WTC11 (cell line): ENCODE measurements around the gene C10orf95. TPM values are rescaled to one million over a fixed set of nuclear protein-coding genes. Genes with fewer than 3 reads are reported as not detected.

Experiments used
- ATAC-seq: fragments of 200-7000 bp; cut with Tn5 transposase; 2 replicates; pipeline ENCODE4 v1.10.0; 2021; ENCODE audit warnings: mild to moderate bottlenecking, moderate library complexity
- CTCF ChIA-PET: fragments of 300-600 bp; sonication (Branson Sonifier 250); formaldehyde crosslinking; loops from one replicate; lab custom pipeline; 2021; ENCODE audit warnings: antibody characterized with exemption; lab: Charles Lee
- POLR2A ChIA-PET: fragments of 350-600 bp; sonication (Branson Sonifier 250); formaldehyde crosslinking; loops from one replicate; lab custom pipeline; 2021; ENCODE audit warnings: antibody characterized with exemption; lab: Charles Lee
- DNase-seq: peaks from one replicate; pipeline ENCODE4 v3.0.0; 2021; ENCODE audit warnings: low spot score
- H3K27ac Mint-ChIP-seq: 2 replicates; pipeline ENCODE4 v1.8.0; 2021; ENCODE audit warnings: mixed read lengths
- H3K27me3 Mint-ChIP-seq: 2 replicates; pipeline ENCODE4 v1.8.0; 2021; ENCODE audit warnings: low read depth, mild to moderate bottlenecking, moderate library complexity, mixed read lengths
- H3K36me3 Mint-ChIP-seq: 2 replicates; pipeline ENCODE4 v1.8.0; 2021; ENCODE audit warnings: mixed read lengths
- H3K4me1 Mint-ChIP-seq: 2 replicates; pipeline ENCODE4 v1.8.0; 2022; ENCODE audit warnings: mixed read lengths
- H3K4me3 Mint-ChIP-seq: 2 replicates; pipeline ENCODE4 v1.8.0; 2021; ENCODE audit warnings: mild to moderate bottlenecking, moderate library complexity, mixed read lengths
- H3K9me3 Mint-ChIP-seq: 2 replicates; pipeline ENCODE4 v1.8.0; 2021; ENCODE audit warnings: mixed read lengths
- FOXP4 ChIP-seq: sonication (generic); formaldehyde crosslinking; IDR thresholded peaks from 2 replicates; pipeline ENCODE4 v1.8.0; 2022; ENCODE audit warnings: mild to moderate bottlenecking, missing genetic modification reagents
- GABPB1 ChIP-seq: sonication (generic); formaldehyde crosslinking; IDR thresholded peaks from 2 replicates; pipeline ENCODE4 v1.8.1; 2023; ENCODE audit warnings: mild to moderate bottlenecking, missing genetic modification reagents
- HMGA2 ChIP-seq: fragments of 250-450 bp; sonication (Bioruptor Pico); IDR thresholded peaks from 2 replicates; pipeline ENCODE4 v1.4.0; 2021; ENCODE audit warnings: mild to moderate bottlenecking, moderate library complexity
- IRF2 ChIP-seq: sonication (generic); formaldehyde crosslinking; IDR thresholded peaks from 2 replicates; pipeline ENCODE4 v1.8.0; 2022; ENCODE audit warnings: low read depth, missing genetic modification reagents, borderline replicate concordance
- MLX ChIP-seq: sonication (generic); formaldehyde crosslinking; IDR thresholded peaks from 2 replicates; pipeline ENCODE4 v1.8.1; 2023; ENCODE audit warnings: mild to moderate bottlenecking, missing genetic modification reagents, moderate library complexity
- NR2C2 ChIP-seq: sonication (generic); formaldehyde crosslinking; IDR thresholded peaks from 2 replicates; pipeline ENCODE4 v1.8.0; 2022; ENCODE audit warnings: mild to moderate bottlenecking, missing genetic modification reagents
- PREB ChIP-seq: sonication (generic); formaldehyde crosslinking; IDR thresholded peaks from 2 replicates; pipeline ENCODE4 v1.8.1; 2022; ENCODE audit warnings: mild to moderate bottlenecking, missing genetic modification reagents, moderate library complexity, borderline replicate concordance
- RORB ChIP-seq: fragments of 250-450 bp; sonication (Bioruptor Pico); IDR thresholded peaks from 2 replicates; pipeline ENCODE4 v1.9.0; 2021; ENCODE audit warnings: mild to moderate bottlenecking
- SMAD3 ChIP-seq: sonication (generic); formaldehyde crosslinking; IDR thresholded peaks from 2 replicates; pipeline ENCODE4 v1.8.0; 2022; ENCODE audit warnings: missing genetic modification reagents, mild to moderate bottlenecking, borderline replicate concordance
- ZBTB43 ChIP-seq: sonication (generic); formaldehyde crosslinking; IDR thresholded peaks from 2 replicates; pipeline ENCODE4 v1.8.1; 2023; ENCODE audit warnings: mild to moderate bottlenecking, missing genetic modification reagents
- ZNF425 ChIP-seq: fragments of 250-450 bp; sonication (Bioruptor Pico); conservative IDR thresholded peaks from 2 replicates; pipeline ENCODE4 v1.9.0; 2021; ENCODE audit warnings: mild to moderate bottlenecking
- total RNA-seq: library from RNA; stranded (reverse); gene quantifications from 3 replicates; pipeline ENCODE4 v1.2.3, GENCODE V29; 2021
- TF ChIP-seq, protein P1 (sequence below): sonication (generic); formaldehyde crosslinking; IDR thresholded peaks from 2 replicates; pipeline ENCODE4 v1.8.1; 2023; ENCODE audit warnings: mild to moderate bottlenecking, missing genetic modification reagents
- TF ChIP-seq, protein P2 (sequence below): fragments of 250-450 bp; sonication (Bioruptor Pico); IDR thresholded peaks from 2 replicates; pipeline ENCODE4 v1.9.0; 2021; ENCODE audit warnings: mild to moderate bottlenecking
- TF ChIP-seq, protein P3 (sequence below): sonication (generic); formaldehyde crosslinking; IDR thresholded peaks from 2 replicates; pipeline ENCODE4 v1.8.0; 2022; ENCODE audit warnings: mild to moderate bottlenecking, missing genetic modification reagents
- TF ChIP-seq, protein P4 (sequence below): sonication (generic); formaldehyde crosslinking; IDR thresholded peaks from 2 replicates; pipeline ENCODE4 v1.8.1; 2022; ENCODE audit warnings: low read depth, mild to moderate bottlenecking, moderate library complexity, missing genetic modification reagents, borderline replicate concordance

Gene C10orf95
- total RNA-seq, 1 experiment from 2014 or later, result 0.96 TPM

DNA sequence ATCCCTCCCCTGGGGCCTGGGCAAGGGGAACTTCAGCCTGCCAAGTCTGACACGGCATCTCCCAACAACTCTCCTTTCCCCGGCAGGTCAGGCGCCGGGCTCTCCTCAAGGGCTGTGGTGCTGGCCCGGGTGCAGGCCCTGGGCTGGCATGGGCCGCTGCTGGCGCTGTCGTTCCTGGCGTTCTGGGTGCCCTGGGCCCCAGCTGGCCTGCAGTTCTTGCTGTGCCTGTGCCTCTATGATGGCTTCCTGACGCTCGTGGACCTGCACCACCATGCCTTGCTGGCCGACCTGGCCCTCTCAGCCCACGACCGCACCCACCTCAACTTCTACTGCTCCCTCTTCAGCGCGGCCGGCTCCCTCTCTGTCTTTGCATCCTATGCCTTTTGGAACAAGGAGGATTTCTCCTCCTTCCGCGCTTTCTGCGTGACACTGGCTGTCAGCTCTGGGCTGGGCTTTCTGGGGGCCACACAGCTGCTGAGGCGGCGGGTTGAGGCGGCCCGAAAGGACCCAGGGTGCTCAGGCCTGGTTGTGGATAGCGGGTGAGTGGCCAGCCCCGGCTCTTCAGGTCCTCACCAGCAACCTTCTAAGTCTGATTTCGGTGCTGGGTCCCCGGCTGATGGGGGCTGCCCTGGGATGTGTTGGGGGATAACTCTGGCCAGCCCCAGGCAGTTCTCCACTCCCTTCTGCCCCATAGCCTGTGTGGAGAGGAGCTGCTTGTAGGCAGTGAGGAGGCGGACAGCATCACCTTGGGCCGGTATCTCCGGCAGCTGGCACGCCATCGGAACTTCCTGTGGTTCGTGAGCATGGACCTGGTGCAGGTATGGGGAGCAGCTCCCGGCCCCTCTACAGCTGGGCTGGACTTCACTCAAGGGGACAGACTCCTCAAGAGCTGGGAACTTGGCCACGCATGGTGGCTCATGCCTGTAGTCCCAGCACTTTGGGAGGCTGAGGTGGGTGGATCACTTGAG, 19.5 kb upstream of the C10orf95 start:
- DNase-seq (no peak), ATAC-seq (no peak)
- no peak overlapping the region for H3K27ac Mint-ChIP-seq
- ChIA-PET POLR2A (no interaction called here), CTCF (interaction anchor here (0.6 to 1.6 kb wide), 5 partner anchors 8 to 240 kb away, joined by 3 read pairs; no protein-coding TSS in a partner anchor)
- H3K4me1 Mint-ChIP-seq, result 0 out of 2 replicates have a peak, but pooled peaks cover 3% of the 10 kb centered on the region
- no peak overlapping the region for H3K4me3 Mint-ChIP-seq
- no peak for TF ChIP-seq SMAD3
- TF ChIP-seq MLX, result no peak
- no peak for TF ChIP-seq ZNF425 (CRISPR knock-in tag)
- TF ChIP-seq GABPB1 (CRISPR knock-in tag), result no peak
- no peak for TF ChIP-seq IRF2 (CRISPR knock-in tag)
- TF ChIP-seq, protein P1, sequence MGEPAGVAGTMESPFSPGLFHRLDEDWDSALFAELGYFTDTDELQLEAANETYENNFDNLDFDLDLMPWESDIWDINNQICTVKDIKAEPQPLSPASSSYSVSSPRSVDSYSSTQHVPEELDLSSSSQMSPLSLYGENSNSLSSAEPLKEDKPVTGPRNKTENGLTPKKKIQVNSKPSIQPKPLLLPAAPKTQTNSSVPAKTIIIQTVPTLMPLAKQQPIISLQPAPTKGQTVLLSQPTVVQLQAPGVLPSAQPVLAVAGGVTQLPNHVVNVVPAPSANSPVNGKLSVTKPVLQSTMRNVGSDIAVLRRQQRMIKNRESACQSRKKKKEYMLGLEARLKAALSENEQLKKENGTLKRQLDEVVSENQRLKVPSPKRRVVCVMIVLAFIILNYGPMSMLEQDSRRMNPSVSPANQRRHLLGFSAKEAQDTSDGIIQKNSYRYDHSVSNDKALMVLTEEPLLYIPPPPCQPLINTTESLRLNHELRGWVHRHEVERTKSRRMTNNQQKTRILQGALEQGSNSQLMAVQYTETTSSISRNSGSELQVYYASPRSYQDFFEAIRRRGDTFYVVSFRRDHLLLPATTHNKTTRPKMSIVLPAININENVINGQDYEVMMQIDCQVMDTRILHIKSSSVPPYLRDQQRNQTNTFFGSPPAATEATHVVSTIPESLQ (CRISPR knock-in tag), result no peak
- TF ChIP-seq HMGA2 (CRISPR knock-in tag), result no peak
- TF ChIP-seq, protein P2, sequence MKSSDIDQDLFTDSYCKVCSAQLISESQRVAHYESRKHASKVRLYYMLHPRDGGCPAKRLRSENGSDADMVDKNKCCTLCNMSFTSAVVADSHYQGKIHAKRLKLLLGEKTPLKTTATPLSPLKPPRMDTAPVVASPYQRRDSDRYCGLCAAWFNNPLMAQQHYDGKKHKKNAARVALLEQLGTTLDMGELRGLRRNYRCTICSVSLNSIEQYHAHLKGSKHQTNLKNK, result no peak
- no peak for TF ChIP-seq ZBTB43 (CRISPR knock-in tag)
- TF ChIP-seq PREB (CRISPR knock-in tag), result no peak
- TF ChIP-seq, protein P3, sequence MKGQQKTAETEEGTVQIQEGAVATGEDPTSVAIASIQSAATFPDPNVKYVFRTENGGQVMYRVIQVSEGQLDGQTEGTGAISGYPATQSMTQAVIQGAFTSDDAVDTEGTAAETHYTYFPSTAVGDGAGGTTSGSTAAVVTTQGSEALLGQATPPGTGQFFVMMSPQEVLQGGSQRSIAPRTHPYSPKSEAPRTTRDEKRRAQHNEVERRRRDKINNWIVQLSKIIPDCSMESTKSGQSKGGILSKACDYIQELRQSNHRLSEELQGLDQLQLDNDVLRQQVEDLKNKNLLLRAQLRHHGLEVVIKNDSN (CRISPR knock-in tag), result no peak
- TF ChIP-seq RORB (CRISPR knock-in tag), result no peak
- no peak for TF ChIP-seq FOXP4
- no peak for TF ChIP-seq NR2C2 (CRISPR knock-in tag)
- TF ChIP-seq, protein P4, sequence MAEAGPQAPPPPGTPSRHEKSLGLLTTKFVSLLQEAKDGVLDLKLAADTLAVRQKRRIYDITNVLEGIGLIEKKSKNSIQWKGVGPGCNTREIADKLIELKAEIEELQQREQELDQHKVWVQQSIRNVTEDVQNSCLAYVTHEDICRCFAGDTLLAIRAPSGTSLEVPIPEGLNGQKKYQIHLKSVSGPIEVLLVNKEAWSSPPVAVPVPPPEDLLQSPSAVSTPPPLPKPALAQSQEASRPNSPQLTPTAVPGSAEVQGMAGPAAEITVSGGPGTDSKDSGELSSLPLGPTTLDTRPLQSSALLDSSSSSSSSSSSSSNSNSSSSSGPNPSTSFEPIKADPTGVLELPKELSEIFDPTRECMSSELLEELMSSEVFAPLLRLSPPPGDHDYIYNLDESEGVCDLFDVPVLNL (CRISPR knock-in tag), result no peak
- no peaks in the 10 kb centered on the region for H3K27me3 Mint-ChIP-seq
- H3K9me3 Mint-ChIP-seq, result no peaks in the 10 kb centered on the region
- H3K36me3 Mint-ChIP-seq, result peaks cover 14% of the 10 kb centered on the region
